ENCODE measurements around the gene CLEC4M.
"Not testable (repeated sequence)": the region's sequence is repeated elsewhere in the genome, so short reads cannot be mapped to it uniquely, and the experiment has no call there.

Gene CLEC4M

DNA sequence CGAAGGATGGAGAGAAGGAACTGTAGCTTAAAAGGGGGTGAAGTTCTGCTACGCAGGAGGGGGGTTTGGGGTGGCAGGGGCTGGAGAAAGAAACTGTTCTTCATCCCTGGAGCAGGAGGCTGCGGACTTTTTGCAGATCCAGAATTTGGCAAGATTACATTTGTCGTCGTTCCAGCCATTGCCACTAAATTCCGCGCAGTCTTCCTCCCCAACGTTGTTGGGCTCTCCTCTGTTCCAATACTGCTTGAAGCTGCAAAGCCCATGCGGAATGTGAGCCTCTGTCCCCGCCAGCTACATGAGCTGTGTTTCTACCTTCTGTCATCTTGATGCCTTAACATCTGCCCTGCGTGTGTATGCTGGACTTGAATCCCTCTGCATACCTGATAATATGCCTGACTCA is 20.1 kb upstream of the CLEC4M start:
- DNase-seq = no peak

DNA sequence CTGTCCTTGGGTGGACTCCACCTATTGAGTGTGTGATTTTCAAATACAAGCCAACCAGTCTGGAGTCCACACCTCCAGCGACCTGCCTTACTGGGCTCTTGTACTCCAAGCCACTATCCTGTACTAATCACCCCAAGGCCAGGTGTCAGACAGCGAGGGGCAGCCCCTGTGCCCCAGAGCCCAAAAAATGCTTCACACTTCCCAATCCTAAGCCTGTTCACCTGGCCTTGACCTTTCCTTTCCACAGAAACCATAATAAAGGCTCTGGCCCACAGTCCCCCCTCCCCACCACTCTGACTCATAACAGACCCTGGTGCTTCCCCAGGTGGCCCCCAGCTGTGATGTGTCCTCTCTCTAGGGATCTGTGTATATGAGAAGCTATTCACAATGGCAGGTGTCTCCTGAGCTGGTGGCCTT is 19.6 kb upstream of the CLEC4M start:
- no peak for DNase-seq

DNA sequence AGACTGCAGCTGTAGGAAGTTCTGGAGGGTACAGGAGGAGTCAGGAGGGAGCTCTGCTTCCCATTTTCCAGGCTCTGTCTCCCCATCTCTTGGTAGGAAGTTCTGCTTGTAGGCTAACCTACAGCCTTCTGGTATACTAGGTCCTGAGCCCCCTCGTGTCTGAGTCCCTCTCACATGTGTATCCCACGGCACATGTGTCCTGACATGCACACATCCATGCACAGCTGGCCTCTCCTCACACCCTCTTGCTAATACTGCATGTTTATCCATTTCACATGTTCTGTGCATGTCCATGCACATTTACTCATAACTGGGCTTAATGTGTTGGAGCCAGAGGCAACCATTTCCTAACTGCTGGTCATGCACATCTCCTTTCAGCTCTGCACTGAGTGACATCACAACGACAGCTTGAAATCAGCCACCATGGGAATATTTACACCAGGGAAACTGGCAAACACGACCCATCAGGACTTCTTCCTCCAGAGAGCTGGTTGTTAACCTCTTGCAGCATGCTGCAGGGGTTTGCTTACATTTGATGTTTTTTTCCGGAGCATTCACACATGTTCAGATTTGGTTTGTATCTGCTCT is 18.8 kb upstream of the CLEC4M start:
- DNase-seq = no peak

DNA sequence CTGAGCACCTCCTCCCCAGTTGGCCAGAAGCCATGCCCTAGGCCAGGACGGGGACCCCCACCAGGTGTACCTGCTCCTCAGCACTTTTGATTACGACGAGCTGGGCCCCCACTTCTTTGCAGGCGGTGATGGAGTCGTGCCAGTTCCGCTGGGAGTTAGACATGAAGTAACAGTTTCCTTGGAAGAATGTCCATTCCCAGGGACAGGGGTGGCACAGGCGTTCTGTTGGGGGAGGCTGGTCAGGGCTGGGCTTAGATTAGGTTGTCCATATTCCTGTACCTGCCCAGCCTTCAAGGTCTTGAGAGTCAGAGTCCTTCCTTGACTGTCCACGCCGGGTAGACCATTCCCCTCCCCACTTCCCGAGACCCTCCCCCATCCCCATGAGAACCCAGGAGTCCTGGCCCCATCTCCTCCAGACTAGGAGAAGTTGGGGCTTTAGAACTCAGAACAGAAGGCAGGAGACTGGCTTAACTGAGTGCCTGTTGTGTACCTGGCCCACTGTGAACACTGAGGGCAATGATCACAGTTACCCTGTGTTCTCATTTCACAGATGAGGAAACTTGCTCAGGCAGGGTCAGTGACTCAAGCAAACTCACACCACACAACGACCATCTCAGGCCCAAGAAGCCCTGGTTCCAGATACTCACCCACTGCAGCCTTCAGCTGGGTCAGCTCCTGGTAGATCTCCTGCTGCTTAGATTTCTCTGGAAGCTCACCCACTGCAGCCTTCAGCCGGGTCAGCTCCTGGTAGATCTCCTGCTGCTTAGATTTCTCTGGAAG is 18.0 kb upstream of the CLEC4M start:
- no peak for DNase-seq

DNA sequence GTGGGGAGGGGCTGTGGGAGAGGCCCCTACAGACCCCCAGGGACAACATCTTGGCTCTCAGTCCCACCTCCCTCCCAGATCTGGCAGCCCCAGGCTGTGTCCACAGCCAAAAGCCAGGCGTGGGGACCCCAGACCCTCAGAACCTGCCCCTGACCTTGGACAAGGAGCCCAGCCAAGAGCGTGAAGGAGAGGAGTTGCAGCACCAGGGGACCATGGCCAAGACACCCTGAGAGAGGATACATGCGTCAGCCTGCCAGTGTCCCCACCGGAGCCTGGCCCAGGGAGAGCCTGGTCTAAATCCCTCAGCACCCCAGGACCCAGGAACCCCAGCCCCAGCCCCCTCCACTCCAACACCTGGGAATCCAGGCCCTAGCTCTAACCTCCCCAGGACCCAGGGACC is 16.7 kb upstream of the CLEC4M start:
- DNase-seq = not testable (repeated sequence)

DNA sequence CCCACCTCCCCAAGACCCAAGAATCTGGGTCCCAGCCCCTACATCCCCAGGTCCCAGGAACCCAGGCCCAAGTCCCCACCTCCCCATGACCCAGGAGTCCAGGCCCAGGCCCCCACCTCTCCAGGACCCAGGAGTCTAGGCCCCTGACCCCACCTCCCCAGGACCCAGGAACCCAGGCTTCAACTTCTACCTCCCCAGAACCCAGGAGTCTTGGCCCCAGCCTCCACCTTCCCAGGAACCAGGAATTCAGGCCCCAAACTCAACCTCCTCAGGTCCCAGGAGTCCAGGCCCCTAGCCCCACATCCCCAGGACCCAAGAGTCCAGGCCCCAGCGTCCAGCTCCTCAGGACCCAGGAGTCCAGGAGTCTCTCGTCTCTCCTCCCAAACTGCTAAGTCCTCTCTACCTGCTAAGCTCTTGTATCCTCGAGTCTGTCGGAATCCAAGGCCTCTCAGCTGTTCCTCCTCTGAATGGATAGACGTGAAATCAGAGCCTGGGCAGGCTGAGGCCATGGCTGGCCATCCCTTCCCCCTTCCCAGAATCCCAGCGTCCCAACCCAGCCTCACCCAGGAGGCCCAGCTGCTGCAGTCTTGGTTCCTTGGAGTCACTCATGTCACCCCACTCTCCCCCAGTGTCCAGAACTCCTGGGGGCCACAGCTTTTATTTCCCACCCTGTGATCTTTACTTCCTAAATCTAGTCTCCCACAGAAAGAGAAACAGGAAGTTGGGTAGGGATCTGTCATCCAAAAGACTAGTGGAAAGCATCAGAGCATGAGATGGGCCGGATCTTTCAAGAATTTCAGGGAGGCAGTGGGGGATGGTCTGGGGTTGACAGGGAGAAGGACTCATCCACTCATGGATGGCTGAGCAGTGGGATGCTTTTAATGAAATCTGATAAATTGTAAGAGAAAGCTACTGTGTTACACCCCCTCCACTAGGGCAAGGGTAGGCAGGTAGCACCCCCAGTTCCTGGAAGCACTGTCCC is 15.8 kb upstream of the CLEC4M start, which contains the start of gene CD209:
TSS of gene CD209 (minus strand) at position 632 of the 982 bp plus-strand sequence. CDS start at position 609, 23 bp downstream.
- DNase-seq = no peak

DNA sequence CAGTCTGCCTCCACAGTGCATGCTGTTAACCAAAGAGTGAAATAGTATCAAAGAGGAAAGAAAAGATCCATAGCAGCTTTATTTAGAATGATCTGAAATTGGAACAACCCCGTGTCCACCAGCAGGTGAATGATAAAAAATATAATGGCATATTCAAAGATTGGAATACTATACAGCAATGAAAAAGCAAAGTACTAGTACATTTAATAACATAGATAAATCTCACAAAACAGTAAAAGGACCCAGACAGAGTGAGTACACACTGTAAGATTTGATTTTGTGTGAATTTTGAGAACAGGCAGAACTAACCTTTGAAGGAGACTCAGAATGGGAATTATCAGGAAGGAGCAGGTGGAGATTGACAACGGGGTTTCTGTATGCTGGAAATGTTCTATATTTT is 14.9 kb upstream of the CLEC4M start:
- no peak for DNase-seq

DNA sequence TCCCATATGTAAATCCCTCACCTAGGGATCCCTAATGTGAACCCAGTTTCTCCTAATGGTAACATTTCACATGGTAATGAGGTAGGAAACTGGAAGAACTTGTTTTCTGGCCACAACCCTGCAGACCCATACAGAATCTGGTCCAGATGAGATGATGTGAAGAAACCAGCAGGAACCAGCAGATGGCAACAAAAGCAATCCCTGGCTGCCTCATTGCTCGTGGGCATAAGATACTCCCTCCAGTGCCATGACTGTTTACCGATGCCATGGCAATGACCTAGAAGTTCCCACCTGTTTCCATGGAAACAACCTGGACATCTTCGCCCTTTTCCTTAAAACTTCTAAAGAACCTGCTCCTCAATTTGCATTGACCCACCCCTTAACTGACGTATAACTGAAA is 14.3 kb upstream of the CLEC4M start:
- no peak for DNase-seq

DNA sequence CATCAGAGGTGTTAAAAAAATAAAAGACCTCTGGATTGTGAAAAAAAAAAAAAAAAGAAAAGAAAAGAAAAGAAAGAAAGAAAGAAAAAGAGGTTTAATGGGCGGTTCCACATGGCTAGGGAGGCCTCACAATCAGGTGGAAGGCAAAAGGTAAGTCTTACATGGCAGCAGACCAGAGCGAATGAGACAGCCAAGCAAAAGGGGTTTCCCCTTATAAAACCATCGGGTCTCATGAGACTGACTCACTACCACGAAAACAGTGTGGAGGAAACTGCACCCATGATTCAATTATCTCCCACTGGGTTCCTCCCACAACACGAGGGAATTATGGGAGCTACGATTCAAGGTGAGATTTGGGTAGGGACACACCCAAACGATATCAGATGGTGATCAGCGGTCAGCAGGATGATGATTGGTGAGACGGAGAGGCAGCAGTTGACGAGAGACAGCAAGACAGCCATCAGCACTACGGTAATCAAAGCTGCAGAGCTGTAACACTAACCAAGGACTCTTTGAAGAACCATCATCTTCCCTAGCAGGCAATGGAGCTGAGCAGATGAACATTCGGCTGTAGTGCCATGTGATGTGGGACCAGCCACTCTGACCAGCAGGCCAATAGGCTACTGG is 11.8 kb upstream of the CLEC4M start:
- no peak for DNase-seq

DNA sequence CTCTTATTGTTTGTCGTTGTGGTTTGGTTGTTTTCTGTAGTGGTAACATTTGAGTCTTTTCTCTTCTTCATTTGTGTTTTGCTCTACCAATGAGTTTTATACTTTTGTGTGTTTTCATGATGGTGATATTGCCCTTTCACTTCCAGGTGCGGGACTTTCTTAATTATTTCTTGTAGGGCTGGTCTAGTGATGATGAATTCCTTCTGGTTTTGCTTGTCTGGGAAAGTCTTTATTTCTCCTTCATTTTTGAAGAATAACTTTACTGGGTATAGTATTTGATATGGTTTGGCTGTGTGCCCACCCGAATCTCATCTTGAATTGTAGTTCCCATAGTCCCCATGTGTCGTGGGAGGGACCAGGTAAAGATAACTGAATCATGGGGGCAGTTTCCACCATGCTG is 6.8 kb upstream of the CLEC4M start:
- DNase-seq = no peak

DNA sequence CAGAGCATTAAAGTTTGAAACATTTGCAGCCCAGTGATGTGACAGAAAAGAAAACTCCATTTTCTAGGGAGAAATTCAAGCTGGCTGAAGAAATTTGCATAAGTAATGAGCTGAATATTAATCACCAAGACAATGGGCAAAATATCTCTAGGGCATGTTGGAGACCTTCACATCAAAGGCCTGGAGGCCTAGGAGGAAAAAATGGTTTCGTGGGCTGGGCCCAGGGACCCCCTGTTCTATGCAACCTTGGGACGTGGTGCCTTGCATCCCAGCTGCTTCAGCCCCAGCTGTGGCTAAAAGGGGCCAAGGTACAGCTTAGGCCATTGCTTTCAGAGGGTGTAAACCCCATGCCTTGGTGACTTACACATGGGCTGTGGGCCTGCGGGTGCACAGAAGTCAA is 5.7 kb upstream of the CLEC4M start:
- no peak for DNase-seq

DNA sequence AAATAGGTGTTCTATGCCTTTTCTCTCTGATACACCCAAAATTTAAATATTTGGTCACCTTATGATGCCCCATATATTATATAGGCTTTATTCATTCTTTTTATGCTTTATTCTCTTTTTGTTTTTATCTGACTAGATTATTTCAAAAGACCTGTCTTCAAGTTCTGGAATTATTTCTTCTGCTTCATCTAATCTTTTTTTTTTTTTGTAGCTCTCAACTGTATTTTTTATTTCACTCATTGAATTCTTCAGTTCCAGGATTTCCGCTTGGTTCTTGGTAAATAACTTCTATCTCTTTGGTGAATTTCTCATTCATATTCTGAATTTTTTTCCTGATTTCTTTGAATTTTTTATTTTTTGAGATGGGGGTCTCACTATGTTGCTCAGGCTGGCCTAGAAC is 3.9 kb upstream of the CLEC4M start:
- no peak for DNase-seq

DNA sequence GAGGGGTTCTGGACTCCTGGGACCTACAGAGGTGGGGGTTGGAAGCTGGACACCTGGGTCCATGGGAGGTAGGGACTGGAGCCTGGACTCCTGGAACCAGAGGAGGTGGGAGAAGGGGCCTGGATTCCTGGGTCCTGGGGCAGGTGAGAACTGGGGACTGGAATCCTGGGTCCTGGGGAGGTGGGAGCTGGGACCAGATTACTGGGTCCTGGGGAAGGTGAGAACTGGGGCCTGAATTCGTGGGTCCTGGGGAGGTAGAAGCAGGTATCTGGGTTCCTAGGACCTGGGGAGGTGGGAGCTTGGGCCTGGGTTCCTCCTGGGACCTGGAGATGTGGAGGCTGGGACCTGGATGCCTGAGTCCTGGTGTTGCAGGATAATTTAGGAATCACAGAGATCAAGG is 653 bp downstream of the CLEC4M start:
- no peak for DNase-seq

DNA sequence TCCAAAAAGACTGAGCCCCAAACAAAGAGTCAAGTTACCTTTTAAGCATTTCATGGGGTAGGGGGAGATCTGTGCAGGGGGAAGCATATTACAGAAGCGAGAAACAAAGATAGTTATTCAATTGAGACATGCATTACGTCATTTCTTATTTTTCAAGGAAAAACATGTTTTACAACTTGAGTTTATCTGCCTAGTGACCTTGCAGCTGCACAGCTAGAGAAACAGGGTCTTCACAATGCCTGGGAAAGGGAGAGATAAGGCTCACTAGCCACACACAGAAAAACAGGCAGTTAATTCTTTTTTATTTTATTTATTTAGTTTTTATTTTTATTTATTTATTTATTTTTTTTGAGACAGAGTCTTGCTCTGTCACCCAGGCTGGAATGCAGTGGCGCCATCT is 1.1 kb downstream of the CLEC4M start:
- not testable (repeated sequence) for DNase-seq

DNA sequence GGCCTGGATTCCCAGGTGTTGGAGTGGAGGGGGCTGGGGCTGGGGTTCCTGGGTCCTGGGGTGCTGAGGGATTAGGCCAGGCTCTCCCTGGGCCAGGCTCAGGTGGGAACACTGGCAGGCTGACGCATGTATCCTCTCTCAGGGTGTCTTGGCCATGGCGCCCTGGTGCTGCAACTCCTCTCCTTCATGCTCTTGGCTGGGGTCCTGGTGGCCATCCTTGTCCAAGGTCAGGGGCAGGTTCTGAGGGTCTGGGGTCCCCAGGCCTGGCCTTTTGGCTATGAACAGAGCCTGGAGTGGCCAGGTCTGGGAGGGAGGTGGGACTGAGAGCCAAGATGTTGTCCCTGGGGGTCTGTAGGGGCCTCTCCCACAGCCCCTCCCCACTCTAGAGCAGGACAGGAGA is 2.0 kb downstream of the CLEC4M start:
- not testable (repeated sequence) for DNase-seq

DNA sequence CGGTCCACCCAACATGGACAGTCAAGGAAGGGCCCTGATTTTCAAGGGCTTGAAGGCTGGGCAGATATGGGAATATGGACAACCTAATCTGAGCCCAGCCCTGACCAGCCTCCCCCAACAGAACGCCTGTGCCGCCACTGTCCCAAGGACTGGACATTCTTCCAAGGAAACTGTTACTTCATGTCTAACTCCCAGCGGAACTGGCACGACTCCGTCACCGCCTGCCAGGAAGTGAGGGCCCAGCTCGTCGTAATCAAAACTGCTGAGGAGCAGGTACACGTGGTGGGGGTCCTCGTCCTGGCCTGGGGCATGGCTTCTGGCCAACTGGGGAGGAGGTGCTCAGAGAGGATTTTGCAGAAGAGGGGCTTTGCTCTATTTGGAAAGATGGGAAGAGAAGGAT is 3.5 kb downstream of the CLEC4M start:
- DNase-seq = no peak

DNA sequence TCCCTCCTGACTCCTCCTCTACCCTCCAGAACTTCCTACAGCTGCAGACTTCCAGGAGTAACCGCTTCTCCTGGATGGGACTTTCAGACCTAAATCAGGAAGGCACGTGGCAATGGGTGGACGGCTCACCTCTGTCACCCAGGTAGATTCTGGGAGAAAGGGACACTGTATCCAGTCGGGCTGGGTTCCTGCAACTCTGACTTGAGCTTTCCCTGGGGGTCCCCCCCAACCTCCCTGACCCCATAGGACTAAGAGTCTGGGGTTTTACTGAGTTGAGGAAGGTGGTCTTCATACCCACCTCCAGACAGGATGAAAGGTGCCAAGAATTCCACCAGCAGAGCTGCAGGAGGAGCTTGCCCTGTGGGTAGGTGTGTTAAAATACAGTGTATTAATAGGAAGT is 4.4 kb downstream of the CLEC4M start:
- DNase-seq = no peak

DNA sequence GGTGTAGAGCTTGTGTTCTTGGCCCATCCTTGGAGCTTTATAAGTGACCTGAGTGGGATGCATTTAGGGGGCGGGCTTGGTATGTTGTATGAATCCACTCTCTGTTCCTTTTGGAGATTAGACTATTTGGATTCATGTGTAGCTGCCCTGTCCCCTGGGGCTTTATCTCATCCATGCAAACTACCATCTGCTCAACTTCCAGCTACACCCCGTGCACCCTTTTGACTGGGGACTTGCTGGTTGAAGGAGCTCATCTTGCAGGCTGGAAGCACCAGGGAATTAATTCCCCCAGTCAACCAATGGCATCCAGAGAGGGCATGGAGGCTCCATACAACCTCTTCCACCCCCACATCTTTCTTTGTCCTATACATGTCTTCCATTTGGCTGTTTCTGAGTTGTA is 6.1 kb downstream of the CLEC4M start:
- DNase-seq = no peak

DNA sequence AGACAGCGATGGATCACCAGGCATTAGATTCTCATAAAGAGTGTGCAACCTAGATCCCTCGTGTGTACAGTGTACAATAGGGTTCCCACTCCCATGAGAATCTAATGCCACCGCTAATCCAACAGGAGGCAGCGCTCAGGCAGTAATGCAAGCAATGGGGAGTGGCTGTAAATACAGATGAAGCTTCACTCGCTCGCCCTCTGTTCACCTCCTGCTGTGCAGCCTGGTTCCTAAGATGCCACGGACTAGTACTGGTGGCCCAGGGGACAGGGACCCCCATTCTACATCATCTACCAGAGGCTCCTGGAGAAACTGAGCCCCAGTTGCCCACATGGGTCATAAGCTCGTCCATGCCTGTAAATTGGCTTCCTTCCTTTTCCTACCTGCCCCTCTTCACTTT is 8.0 kb downstream of the CLEC4M start:
- DNase-seq = no peak

DNA sequence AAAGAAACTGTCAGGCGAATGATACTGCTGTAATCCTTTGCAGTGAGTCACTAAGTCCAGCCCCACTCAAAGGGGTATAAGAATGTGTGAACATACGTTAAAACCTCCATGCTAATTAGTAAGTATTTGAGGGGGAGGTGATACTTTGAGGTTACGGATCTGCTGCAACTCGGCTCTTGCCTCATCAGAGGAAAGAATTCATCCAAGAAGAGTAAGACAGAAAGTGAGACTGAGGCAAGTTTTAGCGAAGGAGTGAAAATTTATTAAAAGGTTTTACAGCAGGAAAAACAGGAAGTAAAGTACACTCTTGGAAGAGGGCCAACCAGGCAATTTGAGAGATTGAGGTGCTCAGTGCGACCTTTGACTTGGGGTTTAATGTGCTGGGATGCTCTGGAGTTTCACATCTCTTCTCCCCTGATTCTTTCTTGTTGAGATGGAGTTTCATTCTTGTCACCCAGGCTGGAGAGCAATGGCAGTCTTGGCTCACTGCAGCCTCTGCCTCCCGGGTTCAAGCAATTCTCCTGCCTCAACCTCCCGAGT is 9.8 kb downstream of the CLEC4M start:
- no peak for DNase-seq

DNA sequence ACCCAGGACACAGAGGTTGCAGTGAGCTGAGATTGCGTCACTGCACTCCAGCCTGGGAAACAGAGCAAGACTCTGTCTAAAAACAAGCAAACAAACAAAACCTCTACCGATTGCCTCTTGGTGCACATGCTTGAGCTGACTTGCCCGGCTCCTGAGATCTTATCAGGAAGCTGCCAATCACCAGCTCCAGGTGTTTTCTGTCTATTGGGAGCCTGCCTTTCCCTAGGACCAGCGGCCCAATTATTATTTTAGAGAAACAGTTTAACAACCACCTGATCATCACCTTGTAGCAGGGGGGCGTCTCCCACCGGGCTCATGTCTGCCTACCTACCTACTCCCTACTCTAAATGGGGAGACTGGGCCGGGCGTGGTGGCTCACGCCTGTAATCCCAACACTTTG is 10.8 kb downstream of the CLEC4M start:
- no peak for DNase-seq

DNA sequence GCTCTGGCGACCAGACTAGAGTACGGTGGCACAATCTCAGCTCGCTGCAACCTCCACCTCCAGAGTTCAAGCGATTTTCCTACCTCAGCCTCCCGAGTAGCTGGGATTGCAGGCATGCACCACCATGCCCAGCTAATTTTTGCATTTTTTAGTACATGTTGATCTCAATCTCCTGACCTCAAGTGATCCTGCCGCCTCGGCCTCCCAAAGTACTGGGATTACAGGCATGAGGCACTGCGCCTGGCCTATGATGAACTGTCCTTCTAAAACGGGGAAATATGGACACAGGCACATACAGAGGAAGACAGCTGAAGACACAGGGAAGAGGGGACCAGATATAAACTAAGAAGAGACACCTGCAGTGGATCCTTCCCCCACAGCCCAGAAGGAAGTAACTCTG is 12.7 kb downstream of the CLEC4M start:
- no peak for DNase-seq

DNA sequence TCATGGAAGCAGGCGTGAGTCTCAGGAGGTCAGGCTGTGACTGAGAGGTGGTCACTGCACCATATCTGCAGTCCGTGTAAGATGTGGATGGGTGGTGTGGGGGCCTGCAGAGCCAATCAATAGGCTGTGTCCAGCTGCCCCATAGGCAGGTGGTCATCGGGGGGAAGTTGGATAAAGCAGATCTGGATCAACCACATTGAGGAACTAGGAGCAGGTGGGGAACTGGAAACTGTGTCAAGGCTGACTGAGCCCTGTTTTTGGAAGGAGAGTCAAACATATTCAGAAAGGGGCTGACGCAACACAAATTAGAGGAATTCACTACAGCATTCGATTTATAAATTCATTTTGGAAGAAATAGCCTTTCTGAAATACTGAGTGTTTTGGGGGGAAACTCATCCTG is 15.0 kb downstream of the CLEC4M start:
- DNase-seq = no peak
